KOPT-K1 (cell line): ENCODE data around the gene SSU72.
"Not testable (repeated sequence)": the region's sequence is repeated elsewhere in the genome, so short reads cannot be mapped to it uniquely, and the experiment has no call there.

ENCODE experiments used
- H3K27ac ChIP-seq: fragments of 200-600 bp; sonication (generic); 2 replicates; pipeline ENCODE4 v1.5.1; 2016; ENCODE audit warnings: antibody characterized with exemption, mild to moderate bottlenecking, low read depth, low read length; ENCODE audit not compliant: poor library complexity, severe bottlenecking
- H3K36me3 ChIP-seq: fragments of 200-600 bp; sonication (generic); 2 replicates; pipeline ENCODE4 v1.5.1; 2017; ENCODE audit warnings: antibody characterized with exemption, mild to moderate bottlenecking, low read length, moderate library complexity; ENCODE audit not compliant: insufficient read depth
- H3K9me3 ChIP-seq: fragments of 200-600 bp; sonication (generic); 2 replicates; pipeline ENCODE4 v1.5.1; 2017; ENCODE audit warnings: antibody characterized with exemption, low read length, mild to moderate bottlenecking; ENCODE audit not compliant: insufficient read depth, poor library complexity, severe bottlenecking

SSU72 gene

GRCh38 chr1:1562556-1563195, 12.0 kb downstream of the SSU72 start:
- no peaks in the 10 kb centered on the region for H3K9me3 ChIP-seq
- H3K27ac ChIP-seq, result no peak overlapping the region
- peaks cover 98% of the 10 kb centered on the region for H3K36me3 ChIP-seq

GRCh38 chr1:1561801-1562470, 12.7 kb downstream of the SSU72 start:
- peaks cover 95% of the 10 kb centered on the region for H3K36me3 ChIP-seq
- H3K9me3 ChIP-seq, result no peaks in the 10 kb centered on the region
- no peak overlapping the region for H3K27ac ChIP-seq

GRCh38 chr1:1560178-1560577, 14.5 kb downstream of the SSU72 start:
- Histone ChIP-seq H3K36me3 (peaks cover 89% of the 10 kb centered on the region), H3K9me3 (no peaks in the 10 kb centered on the region), H3K27ac (no peak overlapping the region)

GRCh38 chr1:1559066-1559465, 15.6 kb downstream of the SSU72 start:
- no peak overlapping the region for H3K27ac ChIP-seq
- H3K36me3 ChIP-seq, result peaks cover 88% of the 10 kb centered on the region

GRCh38 chr1:1558591-1558990, 16.1 kb downstream of the SSU72 start:
- Histone ChIP-seq H3K36me3 (peaks cover 83% of the 10 kb centered on the region), H3K27ac (no peak overlapping the region)

More at GRCh38 chr1:1559066-1559465, 15.6 kb downstream of the SSU72 start:
- no peaks in the 10 kb centered on the region for H3K9me3 ChIP-seq

GRCh38 chr1:1557688-1558087, 17.0 kb downstream of the SSU72 start:
- H3K9me3 ChIP-seq, H3K27ac ChIP-seq: not testable (repeated sequence)
- peaks cover 74% of the 10 kb centered on the region for H3K36me3 ChIP-seq

More at GRCh38 chr1:1558591-1558990, 16.1 kb downstream of the SSU72 start:
- no peaks in the 10 kb centered on the region for H3K9me3 ChIP-seq

GRCh38 chr1:1556961-1557360, 17.7 kb downstream of the SSU72 start:
- peaks cover 73% of the 10 kb centered on the region for H3K36me3 ChIP-seq
- not testable (repeated sequence) for H3K27ac ChIP-seq, H3K9me3 ChIP-seq

- Histone ChIP-seq H3K9me3 (no peaks in the 10 kb centered on the region), H3K36me3 (peaks cover 72% of the 10 kb centered on the region), H3K27ac (no peak overlapping the region)
Measured at GRCh38 chr1:1556505-1556904, 18.2 kb downstream of the SSU72 start.

- no peak overlapping the region for H3K27ac ChIP-seq
- H3K9me3 ChIP-seq, result no peaks in the 10 kb centered on the region
- H3K36me3 ChIP-seq, result peaks cover 59% of the 10 kb centered on the region
Measured at GRCh38 chr1:1554926-1555915, 19.4 kb downstream of the SSU72 start.

GRCh38 chr1:1554550-1554925, 20.1 kb downstream of the SSU72 start:
- no peak overlapping the region for H3K27ac ChIP-seq
- peaks cover 53% of the 10 kb centered on the region for H3K36me3 ChIP-seq
- H3K9me3 ChIP-seq, result no peaks in the 10 kb centered on the region

GRCh38 chr1:1553821-1554494, 20.7 kb downstream of the SSU72 start:
- Histone ChIP-seq H3K36me3 (peaks cover 49% of the 10 kb centered on the region), H3K27ac (no peak overlapping the region), H3K9me3 (no peaks in the 10 kb centered on the region)

GRCh38 chr1:1552263-1552639, 22.4 kb downstream of the SSU72 start:
- H3K36me3 ChIP-seq, result peaks cover 46% of the 10 kb centered on the region

GRCh38 chr1:1551524-1552262, 23.0 kb downstream of the SSU72 start:
- Histone ChIP-seq H3K36me3 (peaks cover 47% of the 10 kb centered on the region), H3K27ac (no peak overlapping the region)

More at GRCh38 chr1:1552263-1552639, 22.4 kb downstream of the SSU72 start:
- Histone ChIP-seq H3K9me3 (no peaks in the 10 kb centered on the region), H3K27ac (no peak overlapping the region)

More at GRCh38 chr1:1551524-1552262, 23.0 kb downstream of the SSU72 start:
- H3K9me3 ChIP-seq, result no peaks in the 10 kb centered on the region
